K562 (cell line): Measurements from ENCODE around the gene UNC5B. TPM values are rescaled to one million over a fixed set of nuclear protein-coding genes. Genes with fewer than 3 reads are reported as not detected.

ENCODE experiments used
- ADNP ChIP-seq: fragments of 200-800 bp; sonication (Bioruptor generic); IDR thresholded peaks from 2 replicates; pipeline ENCODE4 v1.6.1; 2016; ENCODE audit warnings: missing genetic modification characterization, missing compliant biosample characterization
- DLX4 ChIP-seq: fragments of 250-450 bp; sonication (Bioruptor Pico); IDR thresholded peaks from 2 replicates; pipeline ENCODE4 v1.6.1; 2021; ENCODE audit warnings: mild to moderate bottlenecking
- KAT8 ChIP-seq: fragments of 450-650 bp; IDR thresholded peaks from 2 replicates; pipeline ENCODE4 v1.6.1; 2016; ENCODE audit warnings: low read depth, mild to moderate bottlenecking
- NFE2L1 ChIP-seq: fragments of 450-650 bp; IDR thresholded peaks from 2 replicates; pipeline ENCODE4 v1.6.1; 2016; ENCODE audit warnings: missing genetic modification characterization, low read depth, mild to moderate bottlenecking, missing compliant biosample characterization, moderate library complexity, borderline replicate concordance
- NFRKB ChIP-seq: fragments of 450-650 bp; IDR thresholded peaks from 2 replicates; pipeline ENCODE4 v1.6.1; 2016; ENCODE audit warnings: low read depth
- NR4A1 ChIP-seq, 2 experiments: fragments of 250-450 bp in 1 of 2; fragments of 450-650 bp in 1 of 2; sonication (Bioruptor Pico) in 1 of 2; IDR thresholded peaks; 2 replicates each; pipeline versions ENCODE4 v1.4.0 to v1.6.1; 2016 to 2020; ENCODE audit warnings: mild to moderate bottlenecking in 2 of 2, missing compliant biosample characterization in 1 of 2, missing genetic modification characterization in 1 of 2, moderate library complexity in 1 of 2
- PHB ChIP-seq: fragments of 250-450 bp; sonication (Bioruptor Pico); IDR thresholded peaks from 2 replicates; pipeline ENCODE4 v1.5.0; 2021
- TAL1 ChIP-seq: fragments of 450-650 bp; IDR thresholded peaks from 2 replicates; pipeline ENCODE4 v1.6.1; 2016; ENCODE audit warnings: mild to moderate bottlenecking
- ZFPM2 ChIP-seq: fragments of 250-450 bp; sonication (Bioruptor Pico); IDR thresholded peaks from 2 replicates; pipeline ENCODE4 v1.5.1; 2022; ENCODE audit warnings: mild to moderate bottlenecking
- ZNF318 ChIP-seq, 2 experiments: fragments of 450-650 bp; IDR thresholded peaks; 2 replicates each; pipeline ENCODE4 v1.6.1; 2016; ENCODE audit warnings: mild to moderate bottlenecking in 2 of 2, borderline replicate concordance in 1 of 2, low read depth in 1 of 2, moderate library complexity in 1 of 2
- polyA plus RNA-seq, 8 experiments: library from polyadenylated mRNA; depleted of rRNA in 4 of 8; stranded (reverse) in 5 of 8; unstranded in 3 of 8; fragments of >200 nt; fragmentation: Nextera tagmentation in 2 of 8; fragmentation: Illumina TruSeq in 1 of 8; extraction: Ambion mirVana in 2 of 8; extraction: Trizol in 1 of 8; gene quantifications; 2 replicates each; pipeline versions ENCODE4 v1.2.1 to v1.2.3, GENCODE V29; 2011 to 2014; ENCODE audit warnings: inconsistent platforms in 1 of 8, missing spikeins in 1 of 8
- total RNA-seq, 7 experiments: library from RNA; depleted of rRNA in 6 of 7; stranded (reverse); fragments of >200 nt in 6 of 7; fragmentation: Illumina TruSeq in 2 of 7; extraction: Trizol in 2 of 7; gene quantifications; 2 replicates each; pipeline versions ENCODE4 v1.2.1 to v1.2.3, GENCODE V29; 2011 to 2021; ENCODE audit warnings: low replicate concordance in 1 of 7
- TF ChIP-seq, protein P1 (sequence below): fragments of 450-650 bp; IDR thresholded peaks from 2 replicates; pipeline ENCODE4 v1.6.1; 2017; ENCODE audit warnings: antibody characterized with exemption, mild to moderate bottlenecking
- TF ChIP-seq, protein P2 (sequence below): sonication (generic); formaldehyde crosslinking; IDR thresholded peaks from 2 replicates; pipeline ENCODE4 v1.8.0; 2022; ENCODE audit warnings: missing genetic modification reagents, mild to moderate bottlenecking, moderate library complexity, borderline replicate concordance

UNC5B gene
- total and polyA plus RNA-seq, 9 of the 15 experiments (the other 6 are each of a cell fraction or from before 2014, with no cell fraction given) = 0.10 to 8.4 (median 2.1) TPM

- TF ChIP-seq NFE2L1 (tag) = no peak
- TF ChIP-seq KAT8 = no peak
- TF ChIP-seq NFRKB = peak; percentile 58; the same call in 1 of the 2 replicates
- TF ChIP-seq, protein P1, sequence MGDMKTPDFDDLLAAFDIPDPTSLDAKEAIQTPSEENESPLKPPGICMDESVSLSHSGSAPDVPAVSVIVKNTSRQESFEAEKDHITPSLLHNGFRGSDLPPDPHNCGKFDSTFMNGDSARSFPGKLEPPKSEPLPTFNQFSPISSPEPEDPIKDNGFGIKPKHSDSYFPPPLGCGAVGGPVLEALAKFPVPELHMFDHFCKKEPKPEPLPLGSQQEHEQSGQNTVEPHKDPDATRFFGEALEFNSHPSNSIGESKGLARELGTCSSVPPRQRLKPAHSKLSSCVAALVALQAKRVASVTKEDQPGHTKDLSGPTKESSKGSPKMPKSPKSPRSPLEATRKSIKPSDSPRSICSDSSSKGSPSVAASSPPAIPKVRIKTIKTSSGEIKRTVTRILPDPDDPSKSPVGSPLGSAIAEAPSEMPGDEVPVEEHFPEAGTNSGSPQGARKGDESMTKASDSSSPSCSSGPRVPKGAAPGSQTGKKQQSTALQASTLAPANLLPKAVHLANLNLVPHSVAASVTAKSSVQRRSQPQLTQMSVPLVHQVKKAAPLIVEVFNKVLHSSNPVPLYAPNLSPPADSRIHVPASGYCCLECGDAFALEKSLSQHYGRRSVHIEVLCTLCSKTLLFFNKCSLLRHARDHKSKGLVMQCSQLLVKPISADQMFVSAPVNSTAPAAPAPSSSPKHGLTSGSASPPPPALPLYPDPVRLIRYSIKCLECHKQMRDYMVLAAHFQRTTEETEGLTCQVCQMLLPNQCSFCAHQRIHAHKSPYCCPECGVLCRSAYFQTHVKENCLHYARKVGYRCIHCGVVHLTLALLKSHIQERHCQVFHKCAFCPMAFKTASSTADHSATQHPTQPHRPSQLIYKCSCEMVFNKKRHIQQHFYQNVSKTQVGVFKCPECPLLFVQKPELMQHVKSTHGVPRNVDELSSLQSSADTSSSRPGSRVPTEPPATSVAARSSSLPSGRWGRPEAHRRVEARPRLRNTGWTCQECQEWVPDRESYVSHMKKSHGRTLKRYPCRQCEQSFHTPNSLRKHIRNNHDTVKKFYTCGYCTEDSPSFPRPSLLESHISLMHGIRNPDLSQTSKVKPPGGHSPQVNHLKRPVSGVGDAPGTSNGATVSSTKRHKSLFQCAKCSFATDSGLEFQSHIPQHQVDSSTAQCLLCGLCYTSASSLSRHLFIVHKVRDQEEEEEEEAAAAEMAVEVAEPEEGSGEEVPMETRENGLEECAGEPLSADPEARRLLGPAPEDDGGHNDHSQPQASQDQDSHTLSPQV = 0 out of 2 replicates have a peak, but pooled peaks have one; percentile 4
- TF ChIP-seq, protein P2, sequence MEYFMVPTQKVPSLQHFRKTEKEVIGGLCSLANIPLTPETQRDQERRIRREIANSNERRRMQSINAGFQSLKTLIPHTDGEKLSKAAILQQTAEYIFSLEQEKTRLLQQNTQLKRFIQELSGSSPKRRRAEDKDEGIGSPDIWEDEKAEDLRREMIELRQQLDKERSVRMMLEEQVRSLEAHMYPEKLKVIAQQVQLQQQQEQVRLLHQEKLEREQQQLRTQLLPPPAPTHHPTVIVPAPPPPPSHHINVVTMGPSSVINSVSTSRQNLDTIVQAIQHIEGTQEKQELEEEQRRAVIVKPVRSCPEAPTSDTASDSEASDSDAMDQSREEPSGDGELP (CRISPR knock-in tag) = peak; percentile 89
- peak; percentile 100 for TF ChIP-seq ADNP (tag)
- TF ChIP-seq TAL1 = no peak
- TF ChIP-seq PHB (CRISPR knock-in tag) = no peak
- no peak for TF ChIP-seq DLX4
- TF ChIP-seq ZFPM2 (CRISPR knock-in tag) = 0 out of 2 replicates have a peak, but pooled peaks have one; percentile 16
- TF ChIP-seq NR4A1 (CRISPR knock-in tag; IDR thresholded peaks at IDR 0.05) = peak; percentile 44; the same call in 1 of the 2 replicates
- TF ChIP-seq NR4A1 (tag; IDR thresholded peaks at IDR 0.05) = no peak
- TF ChIP-seq ZNF318 (IDR thresholded peaks at IDR 0.05; ENCODE audit: borderline replicate concordance in 1 of 2, low read depth in 1 of 2) = no peak
Measured at GRCh38 chr10:71319042-71319799, 106.9 kb downstream of the UNC5B start, which contains the start of gene SLC29A3 (continued).
